OCI-LY1 (cell line): ENCODE results near the gene ANKHD1.
"Not testable (repeated sequence)": the region's sequence is repeated elsewhere in the genome, so short reads cannot be mapped to it uniquely, and the experiment has no call there.

Source experiments
- H2AFZ ChIP-seq: fragments of 200-600 bp; sonication (generic), shearing (Covaris generic); 2 replicates; pipeline ENCODE4 v1.6.0; 2014; ENCODE audit warnings: antibody characterized with exemption, mild to moderate bottlenecking, low read length
- H3F3A ChIP-seq: fragments of 200-600 bp; sonication (generic), shearing (Covaris generic); 2 replicates; pipeline ENCODE4 v1.6.0; 2014; ENCODE audit warnings: mild to moderate bottlenecking, antibody characterized with exemption, low read length, moderate library complexity; ENCODE audit not compliant: insufficient read depth
- H3K27ac ChIP-seq: fragments of 200-600 bp; sonication (generic); 2 replicates; pipeline ENCODE4 v1.5.1; 2014; ENCODE audit warnings: low read length, mixed run types, mild to moderate bottlenecking, low read depth; ENCODE audit not compliant: poor library complexity, severe bottlenecking
- H3K27me3 ChIP-seq: fragments of 200-600 bp; sonication (generic); 2 replicates; pipeline ENCODE4 v1.6.0; 2014; ENCODE audit warnings: antibody characterized with exemption, mild to moderate bottlenecking, low read length, moderate library complexity; ENCODE audit not compliant: insufficient read depth
- H3K36me3 ChIP-seq: fragments of 200-600 bp; sonication (generic); 2 replicates; pipeline ENCODE4 v1.6.1; 2014; ENCODE audit warnings: mild to moderate bottlenecking, antibody characterized with exemption, low read length, moderate library complexity, mixed read lengths; ENCODE audit not compliant: insufficient read depth
- H3K4me1 ChIP-seq: fragments of 200-600 bp; sonication (generic); 2 replicates; pipeline ENCODE4 v1.5.1; 2014; ENCODE audit warnings: mild to moderate bottlenecking, low read length, moderate library complexity; ENCODE audit not compliant: insufficient read depth, severe bottlenecking
- H3K4me2 ChIP-seq: fragments of 200-600 bp; sonication (generic), shearing (Covaris generic); 2 replicates; pipeline ENCODE4 v1.6.1; 2014; ENCODE audit warnings: low read length
- H3K4me3 ChIP-seq: fragments of 200-600 bp; sonication (generic); 2 replicates; pipeline ENCODE4 v1.5.1; 2014; ENCODE audit warnings: low read length, low read depth, mild to moderate bottlenecking, mixed read lengths; ENCODE audit not compliant: poor library complexity, severe bottlenecking
- H3K79me2 ChIP-seq: fragments of 200-600 bp; shearing (Covaris generic); 2 replicates; pipeline ENCODE4 v1.6.1; 2016; ENCODE audit warnings: mixed run types, low read length, mixed read lengths; ENCODE audit not compliant: insufficient read depth
- H3K9ac ChIP-seq: fragments of 200-600 bp; sonication (generic), shearing (Covaris generic); 2 replicates; pipeline ENCODE4 v1.6.1; 2014; ENCODE audit warnings: mild to moderate bottlenecking, low read length, mixed read lengths
- H3K9me2 ChIP-seq: fragments of 200-600 bp; sonication (generic), shearing (Covaris generic); 2 replicates; pipeline ENCODE4 v1.6.1; 2014; ENCODE audit warnings: low read depth, mild to moderate bottlenecking, low read length, mixed read lengths
- H3K9me3 ChIP-seq: fragments of 200-600 bp; shearing (Covaris generic); 2 replicates; pipeline ENCODE4 v1.6.1; 2014; ENCODE audit warnings: low read length, mixed read lengths
- H4K20me1 ChIP-seq: fragments of 200-600 bp; sonication (generic), shearing (Covaris generic); 2 replicates; pipeline ENCODE4 v1.6.0; 2016; ENCODE audit warnings: mild to moderate bottlenecking, low read length; ENCODE audit not compliant: insufficient read depth
- EZH2 ChIP-seq: fragments of 200-600 bp; sonication (generic), shearing (Covaris generic); IDR thresholded peaks from 2 replicates; pipeline ENCODE4 v1.8.0; 2017; ENCODE audit warnings: borderline replicate concordance, mixed run types, mild to moderate bottlenecking, antibody characterized with exemption, low read length, moderate library complexity, mixed read lengths
- TF ChIP-seq, protein P1 (sequence below): fragments of 200-600 bp; sonication (generic), shearing (Covaris generic); IDR thresholded peaks from 2 replicates; pipeline ENCODE4 v1.5.1; 2017; ENCODE audit warnings: mild to moderate bottlenecking, antibody characterized with exemption, low read length, moderate library complexity, mixed read lengths

ANKHD1 gene

DNA sequence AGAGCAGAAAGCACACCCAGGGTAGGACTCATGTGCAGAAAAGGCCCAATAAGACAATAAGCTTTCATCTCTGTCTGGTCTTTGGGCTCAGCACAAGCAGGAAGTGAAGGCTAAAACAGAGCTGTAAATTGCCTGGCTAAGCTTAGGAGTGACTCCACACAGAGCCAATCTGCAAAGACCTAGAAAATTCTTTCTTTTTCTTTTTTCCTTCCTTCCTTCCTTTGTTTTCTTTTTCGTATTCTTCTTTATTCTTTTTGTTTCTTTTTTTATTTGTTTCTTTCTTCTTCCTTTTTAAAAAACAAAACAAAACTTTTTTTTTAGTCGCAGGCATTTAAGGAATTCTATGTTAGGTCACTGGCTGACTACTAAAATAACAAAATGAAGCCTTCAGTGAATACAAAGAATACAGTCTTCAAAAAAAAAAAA, 175.2 kb downstream of the ANKHD1 start:
- Histone ChIP-seq H3K27me3 (no peaks in the 10 kb centered on the region), H3K27ac (no peak overlapping the region), H3K4me2 (no peak overlapping the region), H3K4me1 (no peaks in the 10 kb centered on the region), H2AFZ (no peak overlapping the region), H4K20me1 (no peaks in the 10 kb centered on the region), H3K4me3 (no peak overlapping the region), H3K9me2 (no peaks in the 10 kb centered on the region), H3K36me3 (no peaks in the 10 kb centered on the region), H3K9ac (no peak overlapping the region), H3F3A (no peaks in the 10 kb centered on the region), H3K79me2 (no peaks in the 10 kb centered on the region), H3K9me3 (no peaks in the 10 kb centered on the region)
- no peak for TF ChIP-seq EZH2
- TF ChIP-seq, protein P1, sequence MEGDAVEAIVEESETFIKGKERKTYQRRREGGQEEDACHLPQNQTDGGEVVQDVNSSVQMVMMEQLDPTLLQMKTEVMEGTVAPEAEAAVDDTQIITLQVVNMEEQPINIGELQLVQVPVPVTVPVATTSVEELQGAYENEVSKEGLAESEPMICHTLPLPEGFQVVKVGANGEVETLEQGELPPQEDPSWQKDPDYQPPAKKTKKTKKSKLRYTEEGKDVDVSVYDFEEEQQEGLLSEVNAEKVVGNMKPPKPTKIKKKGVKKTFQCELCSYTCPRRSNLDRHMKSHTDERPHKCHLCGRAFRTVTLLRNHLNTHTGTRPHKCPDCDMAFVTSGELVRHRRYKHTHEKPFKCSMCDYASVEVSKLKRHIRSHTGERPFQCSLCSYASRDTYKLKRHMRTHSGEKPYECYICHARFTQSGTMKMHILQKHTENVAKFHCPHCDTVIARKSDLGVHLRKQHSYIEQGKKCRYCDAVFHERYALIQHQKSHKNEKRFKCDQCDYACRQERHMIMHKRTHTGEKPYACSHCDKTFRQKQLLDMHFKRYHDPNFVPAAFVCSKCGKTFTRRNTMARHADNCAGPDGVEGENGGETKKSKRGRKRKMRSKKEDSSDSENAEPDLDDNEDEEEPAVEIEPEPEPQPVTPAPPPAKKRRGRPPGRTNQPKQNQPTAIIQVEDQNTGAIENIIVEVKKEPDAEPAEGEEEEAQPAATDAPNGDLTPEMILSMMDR, result no peak

DNA sequence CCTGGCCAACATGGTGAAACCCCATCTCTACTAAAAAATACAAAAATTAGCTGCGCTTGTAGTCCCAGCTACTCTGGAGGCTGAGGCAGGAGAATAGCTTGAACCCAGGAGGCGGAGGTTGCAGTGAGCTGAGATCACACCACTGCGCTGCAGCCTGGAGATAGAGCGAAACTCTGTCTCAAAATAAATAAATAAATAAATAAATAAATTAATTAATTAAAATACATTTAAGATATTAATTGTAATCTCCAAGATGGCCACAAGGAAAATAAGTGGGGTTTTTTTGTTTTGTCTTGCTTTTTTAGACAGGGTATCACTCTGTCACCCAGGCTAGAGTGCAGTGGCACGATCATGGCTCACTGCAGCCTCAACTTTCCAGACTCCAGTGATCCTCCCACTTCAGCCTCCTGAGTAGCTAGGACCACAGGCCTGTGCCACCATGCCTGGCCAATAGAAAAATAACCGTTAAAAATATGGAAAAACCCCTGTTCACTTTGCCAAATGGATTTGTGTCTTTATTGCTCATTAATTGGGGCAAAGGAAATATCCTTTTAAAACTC, 177.6 kb downstream of the ANKHD1 start:
- not testable (repeated sequence) for H4K20me1 ChIP-seq, H3K27me3 ChIP-seq, H3K4me3 ChIP-seq, H3K36me3 ChIP-seq, H2AFZ ChIP-seq, H3K9me2 ChIP-seq, H3K9me3 ChIP-seq, H3K4me1 ChIP-seq, H3F3A ChIP-seq, H3K9ac ChIP-seq, H3K79me2 ChIP-seq, H3K27ac ChIP-seq, H3K4me2 ChIP-seq

DNA sequence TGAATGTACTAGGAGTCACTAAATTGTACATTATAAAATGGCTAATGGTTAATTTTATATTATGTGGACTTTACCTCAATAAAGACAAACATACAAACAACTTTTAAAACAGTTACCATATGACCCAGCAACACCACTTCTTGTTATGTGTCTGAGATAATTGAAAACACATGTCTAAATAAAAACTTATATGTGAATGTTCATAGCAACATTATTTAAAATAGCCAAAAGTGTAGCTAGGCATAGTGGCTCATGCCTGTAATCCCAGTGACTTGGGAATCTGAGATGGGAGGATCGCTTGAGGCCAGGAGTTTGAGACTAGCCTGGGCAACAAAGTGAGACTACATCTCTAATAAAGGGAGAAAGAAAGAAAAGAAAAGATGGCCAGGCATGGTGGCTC, 185.9 kb downstream of the ANKHD1 start:
- no peaks in the 10 kb centered on the region for H3K36me3 ChIP-seq
- H3K27ac ChIP-seq, result no peak overlapping the region
- no peak overlapping the region for H3K4me3 ChIP-seq
- no peaks in the 10 kb centered on the region for H4K20me1 ChIP-seq
- no peak overlapping the region for H3K4me2 ChIP-seq
- no peaks in the 10 kb centered on the region for H3K79me2 ChIP-seq
- no peaks in the 10 kb centered on the region for H3K4me1 ChIP-seq
- H3K9me3 ChIP-seq, result no peaks in the 10 kb centered on the region
- H3K27me3 ChIP-seq, result no peaks in the 10 kb centered on the region
- H3K9ac ChIP-seq, result no peak overlapping the region
- H3F3A ChIP-seq, result no peaks in the 10 kb centered on the region
- H3K9me2 ChIP-seq, result no peaks in the 10 kb centered on the region
- TF ChIP-seq, protein P1, result no peak
- no peak for TF ChIP-seq EZH2
- no peak overlapping the region for H2AFZ ChIP-seq

DNA sequence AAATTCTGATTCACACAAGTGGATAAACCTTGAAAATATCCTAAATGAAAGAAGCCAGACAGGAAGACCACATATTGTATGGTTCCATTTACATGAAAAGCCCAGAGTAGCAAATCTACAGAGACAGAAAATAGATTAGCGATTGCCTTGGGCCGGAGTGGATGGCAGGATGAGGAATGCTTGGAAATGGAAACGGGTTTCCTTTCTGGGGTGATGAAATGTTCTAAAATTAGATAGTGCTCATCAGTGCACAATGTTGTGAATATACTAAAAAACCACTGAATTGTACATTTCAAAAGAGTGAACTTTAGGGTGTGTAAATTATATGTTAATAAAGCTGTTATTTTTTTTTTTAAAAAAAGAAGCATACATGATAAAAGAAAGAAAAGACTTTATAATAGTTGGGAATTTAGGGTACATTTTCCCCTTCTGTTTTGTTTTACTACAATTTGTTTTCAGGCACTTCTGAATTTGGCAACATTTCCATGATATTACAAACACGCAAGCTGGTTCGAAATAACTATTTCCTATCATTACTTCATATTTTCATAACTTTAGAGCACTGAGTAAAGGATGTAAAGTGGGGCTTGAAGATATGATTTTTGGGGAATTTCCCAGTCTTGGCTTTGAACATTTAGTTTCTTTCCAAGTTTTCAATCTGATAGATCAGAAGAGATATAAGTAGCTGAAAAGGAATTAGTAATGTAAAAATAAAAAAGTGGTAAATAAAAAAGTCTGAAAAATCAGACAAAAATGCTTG, 186.9 kb downstream of the ANKHD1 start:
- no peak overlapping the region for H3K4me2 ChIP-seq

More for the DNA sequence above, 186.9 kb downstream of the ANKHD1 start:
- Histone ChIP-seq H3K9me3 (no peaks in the 10 kb centered on the region), H3K27me3 (no peaks in the 10 kb centered on the region), H3K4me1 (no peaks in the 10 kb centered on the region), H3K9ac (no peak overlapping the region), H2AFZ (no peak overlapping the region), H4K20me1 (no peaks in the 10 kb centered on the region), H3F3A (no peaks in the 10 kb centered on the region), H3K4me3 (no peak overlapping the region), H3K79me2 (no peaks in the 10 kb centered on the region), H3K27ac (no peak overlapping the region), H3K36me3 (no peaks in the 10 kb centered on the region), H3K9me2 (no peaks in the 10 kb centered on the region)
- no peak for TF ChIP-seq EZH2
- TF ChIP-seq, protein P1, result no peak
